OCI-LY7 (cell line): Measurements from ENCODE around the gene ITGB1. TPM values are rescaled to one million over a fixed set of nuclear protein-coding genes. Genes with fewer than 3 reads are reported as not detected.

Experiments used
- BruUV-seq: library from RNA; stranded (reverse); fragments of 400-500 nt; replicated peaks from 2 replicates; lab custom pipeline; 2021; lab: Mats Ljungman, UMichigan
- CTCF ChIA-PET: fragments of 300-600 bp; sonication (Branson Sonifier 250); formaldehyde crosslinking; loops from one replicate; lab custom pipeline; 2022; ENCODE audit warnings: antibody characterized with exemption; ENCODE audit not compliant: unreplicated experiment; lab: Charles Lee
- POLR2A ChIA-PET: fragments of 300-600 bp; sonication (Branson Sonifier 250); formaldehyde crosslinking; loops from one replicate; lab custom pipeline; 2022; ENCODE audit warnings: antibody characterized with exemption; lab: Charles Lee
- DNase-seq: peaks from one replicate; pipeline ENCODE4 v3.0.0-alpha.2; 2015; ENCODE audit warnings: low spot score
- H2AFZ ChIP-seq: fragments of 200-600 bp; sonication (generic), shearing (Covaris generic); 2 replicates; pipeline ENCODE4 v1.6.1; 2014; ENCODE audit warnings: mild to moderate bottlenecking, antibody characterized with exemption, low read length, moderate library complexity
- H3K27ac ChIP-seq: fragments of 200-600 bp; sonication (generic); 2 replicates; pipeline ENCODE4 v1.5.1; 2014; ENCODE audit warnings: mixed run types, low read depth, mild to moderate bottlenecking, moderate library complexity, low read length, inconsistent platforms; ENCODE audit not compliant: poor library complexity, severe bottlenecking
- H3K36me3 ChIP-seq: fragments of 200-600 bp; sonication (generic); 2 replicates; pipeline ENCODE4 v1.6.1; 2014; ENCODE audit warnings: mild to moderate bottlenecking, antibody characterized with exemption, low read length, moderate library complexity, mixed read lengths; ENCODE audit not compliant: insufficient read depth
- H3K4me1 ChIP-seq: fragments of 200-600 bp; sonication (generic); 2 replicates; pipeline ENCODE4 v1.5.1; 2014; ENCODE audit warnings: mild to moderate bottlenecking, low read length; ENCODE audit not compliant: insufficient read depth, poor library complexity, severe bottlenecking
- H3K4me2 ChIP-seq: fragments of 200-600 bp; sonication (generic); 2 replicates; pipeline ENCODE4 v1.6.1; 2014; ENCODE audit warnings: mild to moderate bottlenecking, low read length
- H3K4me3 ChIP-seq: fragments of 200-600 bp; sonication (generic); 2 replicates; pipeline ENCODE4 v1.5.1; 2014; ENCODE audit warnings: mild to moderate bottlenecking, low read depth, low read length; ENCODE audit not compliant: poor library complexity, severe bottlenecking
- H3K79me2 ChIP-seq: fragments of 200-600 bp; sonication (generic); 2 replicates; pipeline ENCODE4 v1.6.1; 2016; ENCODE audit warnings: low read depth, mild to moderate bottlenecking, low read length, moderate library complexity, mixed read lengths; ENCODE audit not compliant: insufficient read depth
- H3K9me2 ChIP-seq: fragments of 200-600 bp; sonication (generic); 2 replicates; pipeline ENCODE4 v1.6.1; 2016; ENCODE audit warnings: mild to moderate bottlenecking, low read length, mixed read lengths; ENCODE audit not compliant: insufficient read depth
- H3K9me3 ChIP-seq: fragments of 200-600 bp; sonication (generic); 2 replicates; pipeline ENCODE4 v1.6.1; 2014; ENCODE audit warnings: mild to moderate bottlenecking, mixed run types, low read length, mixed read lengths
- H4K20me1 ChIP-seq: fragments of 200-600 bp; sonication (generic); 2 replicates; pipeline ENCODE4 v1.6.1; 2014; ENCODE audit warnings: mild to moderate bottlenecking, antibody characterized with exemption, low read length, moderate library complexity, mixed read lengths; ENCODE audit not compliant: insufficient read depth
- CTCF ChIP-seq: fragments of 200-600 bp; sonication (generic); conservative IDR thresholded peaks from 2 replicates; pipeline ENCODE4 v1.5.1; 2014; ENCODE audit warnings: mild to moderate bottlenecking, antibody characterized with exemption, low read length, moderate library complexity, mixed read lengths
- EZH2phosphoT487 ChIP-seq: fragments of 200-600 bp; sonication (generic); IDR thresholded peaks from 2 replicates; pipeline ENCODE4 v1.6.1; 2018; ENCODE audit warnings: low read depth, borderline replicate concordance, mild to moderate bottlenecking, mixed run types, antibody characterized with exemption, low read length, moderate library complexity, mixed read lengths
- intact Hi-C: fragments of 100-400 bp; cut with micrococcal nuclease; formaldehyde crosslinking; loops from one replicate; pipeline ENCODE4 v1.10.0; 2022; ENCODE audit not compliant: unreplicated experiment
- total RNA-seq, 2 experiments: library from RNA; depleted of rRNA in 1 of 2; stranded (reverse); fragments of >200 nt in 1 of 2; shearing (Covaris generic) in 1 of 2; gene quantifications; 2 replicates each; pipeline ENCODE4 v1.2.3, GENCODE V29; 2014 to 2022

The ITGB1 gene
- total RNA-seq, 2 experiments from 2014 or later = 165 to 167 TPM

GRCh38 chr10:32985775-32986350 lies 27.8 kb upstream of the ITGB1 start:
- CTCF ChIA-PET = interaction anchor here (0.7 to 1.3 kb wide), 5 partner anchors 10 to 34 kb away, joined by 3 to 4 read pairs (median 4); no protein-coding TSS in a partner anchor
- TF ChIP-seq EZH2phosphoT487 (no peak), CTCF (no peak)
- H3K79me2 ChIP-seq = no peaks in the 10 kb centered on the region
- H3K27ac ChIP-seq = peak overlapping the region; percentile 15
- H3K4me1 ChIP-seq = peaks cover 42% of the 10 kb centered on the region
- no TSS peak for BruUV-seq
- POLR2A ChIA-PET = interaction anchor here (0.6 to 7.2 kb wide), 8 partner anchors 9 to 401 kb away, joined by 3 to 68 read pairs (median 8); no protein-coding TSS in a partner anchor
- no peaks in the 10 kb centered on the region for H3K9me2 ChIP-seq
- H4K20me1 ChIP-seq = no peaks in the 10 kb centered on the region
- H3K9me3 ChIP-seq = peaks cover 7% of the 10 kb centered on the region; the same call in 1 of the 2 replicates
- intact Hi-C loops = no loop called here
- peak overlapping the region; percentile 7 for H3K4me3 ChIP-seq
- no peaks in the 10 kb centered on the region; the same call in 1 of the 2 replicates for H3K36me3 ChIP-seq
- peak; percentile 65 for DNase-seq
- peak overlapping the region; percentile 93 for H2AFZ ChIP-seq
- H3K4me2 ChIP-seq = peak overlapping the region; percentile 47

DNA sequence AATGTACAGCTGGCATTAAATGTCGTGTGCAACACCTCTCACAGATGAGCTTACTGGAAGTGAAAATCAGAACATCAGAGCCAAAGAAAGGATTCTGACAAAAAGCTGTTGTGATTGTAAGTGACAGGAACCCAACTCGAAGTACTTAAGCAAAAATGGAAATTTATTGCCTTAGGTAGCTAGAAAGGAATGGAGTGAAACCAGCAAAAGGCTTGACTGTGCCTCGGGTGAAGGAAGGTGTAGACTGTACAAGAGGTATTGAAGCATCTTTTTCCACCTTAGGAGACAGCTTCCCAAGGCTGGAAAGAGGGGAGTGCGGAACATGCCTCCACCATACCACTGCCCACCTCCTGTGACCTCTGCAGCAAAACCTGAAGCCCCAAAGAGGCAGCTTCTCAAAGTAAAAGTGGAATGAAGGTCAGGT lies 27.3 kb upstream of the ITGB1 start:
- no peaks in the 10 kb centered on the region for H3K9me2 ChIP-seq
- ChIA-PET POLR2A (interaction anchor here (0.6 to 7.2 kb wide), 7 partner anchors 9 to 402 kb away, joined by 3 to 68 read pairs (median 7); no protein-coding TSS in a partner anchor), CTCF (interaction anchor here (0.7 to 1.3 kb wide), 5 partner anchors 10 to 33 kb away, joined by 3 to 4 read pairs (median 4); no protein-coding TSS in a partner anchor)
- TF ChIP-seq CTCF (no peak), EZH2phosphoT487 (no peak)
- no peaks in the 10 kb centered on the region for H3K36me3 ChIP-seq
- H3K4me3 ChIP-seq = no peak overlapping the region
- DNase-seq = no peak
- H3K9me3 ChIP-seq = peaks cover 5% of the 10 kb centered on the region; the same call in 1 of the 2 replicates
- intact Hi-C loops = no loop called here
- H2AFZ ChIP-seq = peak overlapping the region; percentile 93
- H3K4me1 ChIP-seq = peaks cover 47% of the 10 kb centered on the region
- no peaks in the 10 kb centered on the region for H3K79me2 ChIP-seq
- no TSS peak for BruUV-seq
- H3K27ac ChIP-seq = peak overlapping the region; percentile 15
- peak overlapping the region; percentile 47 for H3K4me2 ChIP-seq
- H4K20me1 ChIP-seq = no peaks in the 10 kb centered on the region
